Mesenchymal stem cell (in vitro differentiated cells and primary cell): Measurements from ENCODE around the gene DYSF.
"Not testable (repeated sequence)": the region's sequence is repeated elsewhere in the genome, so short reads cannot be mapped to it uniquely, and the experiment has no call there.

ENCODE experiments used
- DNase-seq: peaks from one replicate; pipeline ENCODE4 v3.0.0-alpha.2; 2013
- H2AFZ ChIP-seq: one replicate; pipeline ENCODE4 v1.6.1; 2013; ENCODE audit warnings: low read depth, mild to moderate bottlenecking, control low read depth, inconsistent platforms, low read length, moderate library complexity
- H2AK5ac ChIP-seq: 2 replicates; pipeline ENCODE4 v1.6.1; 2013; ENCODE audit warnings: low read length, moderate library complexity, mild to moderate bottlenecking, inconsistent platforms; ENCODE audit not compliant: severe bottlenecking
- H2BK120ac ChIP-seq: one replicate; pipeline ENCODE4 v1.6.1; 2013; ENCODE audit warnings: low read depth, mild to moderate bottlenecking, inconsistent platforms, low read length, moderate library complexity
- H2BK12ac ChIP-seq, 2 experiments: one replicate each; pipeline ENCODE4 v1.6.1; 2013; ENCODE audit warnings: inconsistent platforms in 2 of 2, low read length in 2 of 2, mild to moderate bottlenecking in 2 of 2, moderate library complexity in 2 of 2, control low read depth in 1 of 2
- H2BK15ac ChIP-seq: one replicate; pipeline ENCODE4 v1.6.1; 2013; ENCODE audit warnings: mild to moderate bottlenecking, low read depth, inconsistent platforms; ENCODE audit not compliant: poor library complexity, severe bottlenecking
- H2BK5ac ChIP-seq: 2 replicates; pipeline ENCODE4 v1.6.1; 2013; ENCODE audit warnings: low read depth, mild to moderate bottlenecking, low read length, control low read depth, inconsistent platforms; ENCODE audit not compliant: poor library complexity, severe bottlenecking
- H3K14ac ChIP-seq, 2 experiments: one replicate each; pipeline ENCODE4 v1.6.1; 2013; ENCODE audit warnings: inconsistent platforms in 2 of 2, low read length in 2 of 2, control low read depth in 1 of 2, mild to moderate bottlenecking in 1 of 2, moderate library complexity in 1 of 2
- H3K18ac ChIP-seq, 2 experiments: one replicate each; pipeline ENCODE4 v1.6.1; 2013; ENCODE audit warnings: inconsistent platforms in 2 of 2, low read length in 2 of 2, control low read depth in 1 of 2, low read depth in 1 of 2, mild to moderate bottlenecking in 1 of 2
- H3K23ac ChIP-seq, 2 experiments: one replicate each; pipeline ENCODE4 v1.6.1; 2013; ENCODE audit warnings: inconsistent platforms in 2 of 2, low read length in 2 of 2, mild to moderate bottlenecking in 2 of 2, moderate library complexity in 2 of 2, control low read depth in 1 of 2
- H3K27ac ChIP-seq: 2 replicates; pipeline ENCODE4 v1.5.1; 2013; ENCODE audit warnings: mild to moderate bottlenecking, moderate library complexity, low read length, control low read depth, inconsistent platforms; ENCODE audit not compliant: poor library complexity, severe bottlenecking
- H3K27me3 ChIP-seq, 2 experiments: 2 replicates each; pipeline versions ENCODE4 v1.6.1 to v1.7.0; 2013; ENCODE audit warnings: low read length in 2 of 2, mild to moderate bottlenecking in 2 of 2, moderate library complexity in 2 of 2, control low read depth in 1 of 2, inconsistent platforms in 1 of 2; ENCODE audit not compliant: control insufficient read depth in 1 of 2, insufficient read depth in 1 of 2
- H3K36me3 ChIP-seq, 2 experiments: 2 replicates each; pipeline versions ENCODE4 v1.6.1 to v1.7.0; 2013; ENCODE audit warnings: low read length in 2 of 2, control low read depth in 1 of 2, inconsistent platforms in 1 of 2, low read depth in 1 of 2, mild to moderate bottlenecking in 1 of 2; ENCODE audit not compliant: insufficient read depth in 2 of 2, control insufficient read depth in 1 of 2
- H3K4ac ChIP-seq, 2 experiments: one replicate each; pipeline ENCODE4 v1.6.1; 2013; ENCODE audit warnings: inconsistent platforms in 2 of 2, low read length in 2 of 2, mild to moderate bottlenecking in 2 of 2, moderate library complexity in 2 of 2, control low read depth in 1 of 2, low read depth in 1 of 2
- H3K4me1 ChIP-seq: 2 replicates; pipeline ENCODE4 v1.6.1; 2013; ENCODE audit warnings: low read depth, low read length, control low read depth; ENCODE audit not compliant: control insufficient read depth, insufficient read depth
- H3K4me2 ChIP-seq: 2 replicates; pipeline ENCODE4 v1.6.1; 2013; ENCODE audit warnings: low read length, mild to moderate bottlenecking, inconsistent platforms; ENCODE audit not compliant: poor library complexity, severe bottlenecking
- H3K4me3 ChIP-seq, 2 experiments: 2 replicates each; pipeline versions ENCODE4 v1.5.1 to v1.7.0; 2013; ENCODE audit warnings: low read length in 2 of 2, mild to moderate bottlenecking in 2 of 2, control low read depth in 1 of 2, low read depth in 1 of 2; ENCODE audit not compliant: insufficient read depth in 1 of 2
- H3K79me1 ChIP-seq: replicated peaks from 2 replicates; pipeline ENCODE4 v1.6.1; 2013; ENCODE audit warnings: mild to moderate bottlenecking, control low read depth, low read length, inconsistent platforms; ENCODE audit not compliant: poor library complexity, severe bottlenecking
- H3K9ac ChIP-seq: 2 replicates; pipeline ENCODE4 v1.7.0; 2013; ENCODE audit warnings: mild to moderate bottlenecking, low read length, moderate library complexity
- H3K9me3 ChIP-seq: 2 replicates; pipeline ENCODE4 v1.7.0; 2013; ENCODE audit warnings: mild to moderate bottlenecking, low read length; ENCODE audit not compliant: control insufficient read depth
- H4K8ac ChIP-seq: one replicate; pipeline ENCODE4 v1.6.1; 2013; ENCODE audit warnings: inconsistent platforms, mild to moderate bottlenecking, low read length, moderate library complexity
- H4K91ac ChIP-seq: one replicate; pipeline ENCODE4 v1.6.1; 2013; ENCODE audit warnings: mild to moderate bottlenecking, low read length, inconsistent platforms
- WGBS: methylation state at CpG from one replicate; pipeline ENCODE4 v1.1.7; 2013; ENCODE audit warnings: mixed read lengths; 5-methylcytosine and 5-hydroxymethylcytosine counted together

The DYSF gene

DNA sequence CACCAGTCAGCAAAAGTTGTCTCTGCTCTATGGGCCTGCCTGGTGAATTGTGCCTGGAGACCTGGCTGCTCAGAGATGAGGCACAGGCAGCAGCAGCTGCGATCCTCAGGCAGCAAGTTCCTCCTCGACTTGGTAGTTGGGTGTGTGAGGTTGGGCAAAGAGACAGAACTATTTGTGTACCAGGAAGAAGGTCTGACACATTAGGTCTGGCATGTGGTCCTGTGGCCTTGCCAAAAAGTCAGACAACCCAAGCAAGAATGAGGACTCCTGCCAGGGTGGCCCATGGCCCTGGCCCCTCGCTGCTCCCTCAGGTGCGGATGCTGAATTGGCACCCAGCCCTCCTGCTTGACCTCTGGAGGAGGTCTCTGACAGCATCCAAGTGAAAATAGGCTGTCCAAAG, 192.7 kb downstream of the DYSF start:
- peaks cover 0 to 30% of the 10 kb centered on the region in 2 experiments for H3K36me3 ChIP-seq
- no peak overlapping the region for H2BK120ac ChIP-seq
- H3K9ac ChIP-seq = no peak overlapping the region
- no peak overlapping the region for H2BK15ac ChIP-seq
- H2BK5ac ChIP-seq = no peak overlapping the region
- no peak overlapping the region for H4K91ac ChIP-seq
- peaks cover 5% of the 10 kb centered on the region for H3K4me1 ChIP-seq
- 95% methylated on average over 4 of the region's 4 CpGs for WGBS
- no peak overlapping the region for H3K4me3 ChIP-seq
- no peak overlapping the region for H3K27ac ChIP-seq
- no peak overlapping the region for H2AFZ ChIP-seq
- no peak overlapping the region for H3K4me2 ChIP-seq
- H3K4ac ChIP-seq = no peak overlapping the region
- no peak overlapping the region for H4K8ac ChIP-seq
- peaks cover 3% of the 10 kb centered on the region for H3K9me3 ChIP-seq
- no peak for DNase-seq
- H3K79me1 ChIP-seq = peaks cover 12% of the 10 kb centered on the region
- H2AK5ac ChIP-seq = no peak overlapping the region
- no peak overlapping the region for H3K14ac ChIP-seq
- H3K23ac ChIP-seq = no peak overlapping the region
- no peak overlapping the region for H2BK12ac ChIP-seq
- H3K18ac ChIP-seq = no peak overlapping the region
- peaks cover 0 to 7% of the 10 kb centered on the region in 2 experiments for H3K27me3 ChIP-seq

GRCh38 chr2:71647356-71647755, 194.0 kb downstream of the DYSF start:
- Histone ChIP-seq H3K4me2 (no peak overlapping the region), H3K18ac (no peak overlapping the region), H4K91ac (no peak overlapping the region), H2BK15ac (no peak overlapping the region), H3K9me3 (peaks cover 3% of the 10 kb centered on the region), H3K4ac (no peak overlapping the region), H3K79me1 (peaks cover 11% of the 10 kb centered on the region), H3K14ac (no peak overlapping the region), H2AK5ac (no peak overlapping the region), H3K36me3 (peaks cover 0 to 29% of the 10 kb centered on the region in 2 experiments), H2AFZ (no peak overlapping the region), H3K23ac (no peak overlapping the region), H4K8ac (no peak overlapping the region), H2BK120ac (no peak overlapping the region), H2BK12ac (no peak overlapping the region), H3K27ac (no peak overlapping the region), H3K4me1 (peaks cover 5% of the 10 kb centered on the region), H3K4me3 (no peak overlapping the region), H3K9ac (no peak overlapping the region), H3K27me3 (peaks cover 0 to 7% of the 10 kb centered on the region in 2 experiments), H2BK5ac (no peak overlapping the region)
- WGBS = 86% methylated on average over 1 of the region's 1 CpG
- no peak for DNase-seq

DNA sequence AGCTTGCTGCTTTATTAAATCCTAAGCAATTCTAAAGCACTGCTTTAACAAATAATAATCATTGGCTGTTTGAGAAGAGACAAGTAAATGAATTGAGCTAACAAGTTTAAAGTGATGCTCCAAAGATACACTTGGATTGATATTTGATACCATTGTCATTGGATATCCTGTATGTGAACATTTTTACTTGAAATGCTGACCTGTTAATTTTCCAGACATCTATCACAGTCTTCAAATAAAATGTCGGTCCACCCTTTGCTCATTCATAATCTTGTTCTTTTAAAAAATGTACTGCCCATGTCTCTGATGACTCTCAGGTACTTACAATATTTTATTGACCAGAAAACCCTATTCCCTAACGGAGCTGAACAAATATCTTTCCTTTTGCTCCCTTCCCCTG, 202.1 kb downstream of the DYSF start:
- Histone ChIP-seq H3K9me3 (peaks cover 23% of the 10 kb centered on the region), H4K8ac (no peak overlapping the region), H3K4me2 (no peak overlapping the region), H3K18ac (no peak overlapping the region), H2BK15ac (no peak overlapping the region), H4K91ac (no peak overlapping the region), H3K23ac (no peak overlapping the region), H2AK5ac (no peak overlapping the region), H3K9ac (no peak overlapping the region), H3K27me3 (no peaks in the 10 kb centered on the region), H2BK5ac (no peak overlapping the region), H3K4me3 (no peak overlapping the region), H3K36me3 (peaks cover 0 to 27% of the 10 kb centered on the region in 2 experiments), H2AFZ (no peak overlapping the region), H3K14ac (no peak overlapping the region), H2BK12ac (no peak overlapping the region), H3K27ac (no peak overlapping the region), H3K79me1 (no peaks in the 10 kb centered on the region), H3K4ac (no peak overlapping the region), H2BK120ac (no peak overlapping the region), H3K4me1 (no peaks in the 10 kb centered on the region)
- DNase-seq = no peak
- 85% methylated on average over 2 of the region's 2 CpGs for WGBS

- H2BK15ac ChIP-seq, H3K27me3 ChIP-seq, H3K18ac ChIP-seq, H2BK12ac ChIP-seq, DNase-seq, H2AFZ ChIP-seq, H3K79me1 ChIP-seq, H3K14ac ChIP-seq, H3K4ac ChIP-seq, H2BK5ac ChIP-seq, H2BK120ac ChIP-seq, H4K91ac ChIP-seq, H3K4me2 ChIP-seq, H3K23ac ChIP-seq, H3K4me3 ChIP-seq, H3K27ac ChIP-seq, H3K4me1 ChIP-seq, H3K9ac ChIP-seq, H2AK5ac ChIP-seq, H4K8ac ChIP-seq: not testable (repeated sequence)
- H3K36me3 ChIP-seq = peaks cover 0 to 42% of the 10 kb centered on the region in 2 experiments
- 53% methylated on average over 2 of the region's 2 CpGs for WGBS
- peaks cover 23% of the 10 kb centered on the region for H3K9me3 ChIP-seq
Observed at GRCh38 chr2:71658256-71658655, 204.9 kb downstream of the DYSF start.
